ENCODE results near the gene ZNF248. TPM values are rescaled to one million over a fixed set of nuclear protein-coding genes. Genes with fewer than 3 reads are reported as not detected.
A peak's percentile ranks its signal among the peaks of the same experiment; 100 is the strongest.
"Not testable (repeated sequence)": the region's sequence is repeated elsewhere in the genome, so short reads cannot be mapped to it uniquely, and the experiment has no call there.

The ZNF248 gene
- 2.9 TPM for total RNA-seq

GRCh38 chr10:37857287-37858211 lies at the start of gene ZNF248:
Gene ZNF248 (minus strand): TSS chr10:37857610. CDS start chr10:37856310, 1,300 bp downstream.
- Histone ChIP-seq H3K4me3 (ENCODE audit: low read length) (peak within 1 kb of the TSS; percentile 88), H3K27me3 (ENCODE audit: insufficient read depth, low read length) (no peaks in the 10 kb centered on the region), H3K4me1 (ENCODE audit: insufficient read depth, low read length) (peaks cover 12% of the 10 kb centered on the region), H3K9me3 (ENCODE audit: low read depth, low read length) (no peaks in the 10 kb centered on the region)

- Histone ChIP-seq H3K4me1 (ENCODE audit: insufficient read depth, low read length) (no peaks in the 10 kb centered on the region), H3K9me3 (ENCODE audit: low read depth, low read length) (no peaks in the 10 kb centered on the region), H3K27me3 (ENCODE audit: insufficient read depth, low read length) (no peaks in the 10 kb centered on the region), H3K4me3 (ENCODE audit: low read length) (no peak overlapping the region)
Observed at GRCh38 chr10:37906382-37906781, 49.0 kb upstream of the ZNF248 start.

DNA sequence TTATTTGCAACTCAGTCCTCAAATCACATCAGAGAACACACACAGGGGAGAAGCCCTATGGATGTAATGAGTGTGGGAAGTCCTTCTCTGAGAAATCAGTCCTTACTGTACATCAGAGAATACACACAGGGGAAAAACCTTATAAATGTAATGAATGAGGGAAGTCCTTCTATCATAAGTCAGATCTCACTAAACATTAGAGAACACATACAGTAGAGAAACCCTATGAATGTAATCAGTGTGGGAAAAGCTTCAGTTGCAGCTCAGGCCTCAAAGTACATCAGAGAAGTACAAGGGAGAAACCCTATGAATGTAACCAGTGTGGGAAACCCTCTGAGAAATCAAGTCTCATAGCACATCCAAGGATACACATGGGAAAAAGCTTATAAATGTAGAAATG lies 39.0 kb upstream of the ZNF248 start:
- Histone ChIP-seq H3K4me3 (ENCODE audit: low read length) (no peak overlapping the region), H3K27me3 (ENCODE audit: insufficient read depth, low read length) (no peaks in the 10 kb centered on the region), H3K4me1 (ENCODE audit: insufficient read depth, low read length) (no peaks in the 10 kb centered on the region), H3K9me3 (ENCODE audit: low read depth, low read length) (peaks cover 25% of the 10 kb centered on the region)

GRCh38 chr10:37895674-37896073 lies 38.3 kb upstream of the ZNF248 start:
- Histone ChIP-seq H3K4me1 (ENCODE audit: insufficient read depth, low read length) (no peaks in the 10 kb centered on the region), H3K9me3 (ENCODE audit: low read depth, low read length) (peaks cover 32% of the 10 kb centered on the region), H3K27me3 (ENCODE audit: insufficient read depth, low read length) (no peaks in the 10 kb centered on the region), H3K4me3 (ENCODE audit: low read length) (no peak overlapping the region)

DNA sequence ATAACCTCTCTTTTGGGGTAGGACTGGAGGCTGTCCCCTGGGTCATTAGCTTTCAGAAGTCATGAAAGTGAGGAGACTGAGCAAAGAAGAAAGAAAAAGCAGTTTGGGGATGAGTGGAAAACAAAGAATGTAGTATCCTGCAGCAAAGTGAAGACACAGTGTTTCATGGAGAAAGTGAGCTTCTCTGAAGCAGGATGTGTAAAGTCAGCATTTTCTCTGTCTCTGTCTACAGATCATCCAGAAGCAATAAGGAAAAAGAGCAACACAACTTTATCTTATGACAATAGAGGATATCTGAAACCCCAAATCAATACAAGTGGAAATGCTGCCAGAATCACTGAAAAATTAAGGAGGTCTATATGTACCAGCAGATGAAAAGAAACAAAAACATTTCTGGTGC lies 28.4 kb upstream of the ZNF248 start:
- Histone ChIP-seq H3K4me1 (ENCODE audit: insufficient read depth, low read length) (no peaks in the 10 kb centered on the region), H3K27me3 (ENCODE audit: insufficient read depth, low read length) (no peaks in the 10 kb centered on the region), H3K9me3 (ENCODE audit: low read depth, low read length) (peaks cover 8% of the 10 kb centered on the region), H3K4me3 (ENCODE audit: low read length) (no peak overlapping the region)

- no peak overlapping the region for H3K4me3 ChIP-seq (ENCODE audit: low read length)
- H3K9me3 ChIP-seq (ENCODE audit: low read depth, low read length), result no peaks in the 10 kb centered on the region
- H3K4me1 ChIP-seq (ENCODE audit: insufficient read depth, low read length), result no peaks in the 10 kb centered on the region
- H3K27me3 ChIP-seq (ENCODE audit: insufficient read depth, low read length), result no peaks in the 10 kb centered on the region
Observed at GRCh38 chr10:37872955-37873354, 15.5 kb upstream of the ZNF248 start.

- Histone ChIP-seq H3K27me3 (ENCODE audit: insufficient read depth, low read length) (no peaks in the 10 kb centered on the region), H3K4me1 (ENCODE audit: insufficient read depth, low read length) (no peaks in the 10 kb centered on the region), H3K9me3 (ENCODE audit: low read depth, low read length) (no peaks in the 10 kb centered on the region), H3K4me3 (ENCODE audit: low read length) (no peak overlapping the region)
Observed at GRCh38 chr10:37872283-37872682, 14.9 kb upstream of the ZNF248 start.

DNA sequence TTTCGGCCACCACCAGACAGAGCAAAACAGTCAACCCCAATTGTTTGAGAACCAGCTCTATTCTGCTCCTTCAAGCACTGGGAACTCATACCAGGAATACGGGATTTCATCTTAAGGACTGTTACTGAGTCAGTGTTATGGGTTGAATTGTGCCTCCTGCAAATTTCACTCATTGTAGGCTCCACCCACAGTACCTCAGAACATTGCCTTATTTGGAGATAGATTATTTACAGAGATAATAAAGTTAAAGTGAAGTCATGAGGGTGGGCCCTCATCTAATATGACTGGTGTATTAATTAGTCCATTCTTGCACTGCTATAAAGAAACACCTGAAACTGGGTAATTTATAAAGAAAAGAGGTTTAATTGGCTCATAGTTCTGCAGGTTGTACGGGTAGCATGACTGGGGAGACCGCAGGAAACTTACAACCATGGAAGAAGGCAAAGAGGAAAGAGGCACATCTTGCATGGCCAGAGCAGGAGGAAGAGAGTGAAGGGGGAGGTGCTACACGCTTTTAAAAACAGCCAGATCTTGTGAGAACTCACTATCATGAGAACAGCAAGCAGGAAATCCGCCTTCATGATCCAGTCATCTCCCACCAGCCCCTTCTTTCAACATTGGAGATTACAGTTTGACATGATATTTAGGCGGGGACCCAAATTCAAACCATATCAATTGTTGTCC lies 14.3 kb upstream of the ZNF248 start:
- no peaks in the 10 kb centered on the region for H3K27me3 ChIP-seq (ENCODE audit: insufficient read depth, low read length)
- no peak overlapping the region for H3K4me3 ChIP-seq (ENCODE audit: low read length)
- H3K9me3 ChIP-seq (ENCODE audit: low read depth, low read length), result no peaks in the 10 kb centered on the region
- H3K4me1 ChIP-seq (ENCODE audit: insufficient read depth, low read length), result no peaks in the 10 kb centered on the region

GRCh38 chr10:37871143-37871542 lies 13.7 kb upstream of the ZNF248 start:
- H3K9me3 ChIP-seq (ENCODE audit: low read depth, low read length), result no peaks in the 10 kb centered on the region
- no peaks in the 10 kb centered on the region for H3K4me1 ChIP-seq (ENCODE audit: insufficient read depth, low read length)
- no peak overlapping the region for H3K4me3 ChIP-seq (ENCODE audit: low read length)
- H3K27me3 ChIP-seq (ENCODE audit: insufficient read depth, low read length), result no peaks in the 10 kb centered on the region

GRCh38 chr10:37868796-37869195 lies 11.4 kb upstream of the ZNF248 start:
- Histone ChIP-seq H3K4me1 (ENCODE audit: insufficient read depth, low read length) (no peaks in the 10 kb centered on the region), H3K9me3 (ENCODE audit: low read depth, low read length) (no peaks in the 10 kb centered on the region), H3K4me3 (ENCODE audit: low read length) (no peak overlapping the region), H3K27me3 (ENCODE audit: insufficient read depth, low read length) (no peaks in the 10 kb centered on the region)

- Histone ChIP-seq H3K4me3 (ENCODE audit: low read length) (no peak overlapping the region), H3K9me3 (ENCODE audit: low read depth, low read length) (no peaks in the 10 kb centered on the region), H3K4me1 (ENCODE audit: insufficient read depth, low read length) (no peaks in the 10 kb centered on the region), H3K27me3 (ENCODE audit: insufficient read depth, low read length) (no peaks in the 10 kb centered on the region)
Observed at GRCh38 chr10:37865957-37866803, 8.8 kb upstream of the ZNF248 start.

GRCh38 chr10:37865264-37865663 lies 7.9 kb upstream of the ZNF248 start:
- Histone ChIP-seq H3K9me3 (ENCODE audit: low read depth, low read length) (no peaks in the 10 kb centered on the region), H3K27me3 (ENCODE audit: insufficient read depth, low read length) (no peaks in the 10 kb centered on the region), H3K4me1 (ENCODE audit: insufficient read depth, low read length) (no peaks in the 10 kb centered on the region), H3K4me3 (ENCODE audit: low read length) (no peak overlapping the region)

GRCh38 chr10:37860494-37861190 lies 3.2 kb upstream of the ZNF248 start:
- H3K27me3 ChIP-seq (ENCODE audit: insufficient read depth, low read length), result no peaks in the 10 kb centered on the region
- no peaks in the 10 kb centered on the region for H3K9me3 ChIP-seq (ENCODE audit: low read depth, low read length)
- no peak overlapping the region for H3K4me3 ChIP-seq (ENCODE audit: low read length)
- H3K4me1 ChIP-seq (ENCODE audit: insufficient read depth, low read length), result peaks cover 12% of the 10 kb centered on the region

DNA sequence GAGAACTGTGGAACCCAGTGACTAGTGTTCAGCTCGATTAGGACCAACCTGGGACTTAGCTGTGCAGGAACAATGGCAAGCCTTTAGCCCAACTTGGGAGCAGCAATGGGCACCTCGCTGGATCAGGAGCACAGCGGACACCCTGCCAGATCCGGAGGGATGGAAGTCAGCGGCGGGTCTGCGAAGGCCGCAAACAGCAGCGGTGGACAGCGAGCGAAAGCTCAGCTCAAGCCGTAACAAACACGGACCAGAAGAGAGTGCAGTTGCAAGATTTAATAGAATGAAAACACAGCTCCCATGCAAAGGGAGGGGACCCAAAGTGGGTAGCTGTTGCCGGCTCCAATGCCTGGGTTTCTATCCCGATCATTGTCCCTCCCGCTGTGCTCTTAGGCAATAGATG lies 1.9 kb upstream of the ZNF248 start:
- H3K27me3 ChIP-seq (ENCODE audit: insufficient read depth, low read length); H3K9me3 ChIP-seq (ENCODE audit: low read depth, low read length); H3K4me3 ChIP-seq (ENCODE audit: low read length): not testable (repeated sequence)
- peaks cover 12% of the 10 kb centered on the region for H3K4me1 ChIP-seq (ENCODE audit: insufficient read depth, low read length)

Data from mononuclear cell (primary cell).